Activated effector memory CD4-positive, alpha-beta T cell treated with Interleukin-2 at 50 U/mL for 16 hours (primary cell): Measurements from ENCODE around the gene PKIG.
A peak's percentile ranks its signal among the peaks of the same experiment; 100 is the strongest.
"Not testable (repeated sequence)": the region's sequence is repeated elsewhere in the genome, so short reads cannot be mapped to it uniquely, and the experiment has no call there.

ENCODE experiments used
- DNase-seq: peaks from one replicate; pipeline ENCODE4 v3.0.0-alpha.2; 2020

PKIG gene

DNA sequence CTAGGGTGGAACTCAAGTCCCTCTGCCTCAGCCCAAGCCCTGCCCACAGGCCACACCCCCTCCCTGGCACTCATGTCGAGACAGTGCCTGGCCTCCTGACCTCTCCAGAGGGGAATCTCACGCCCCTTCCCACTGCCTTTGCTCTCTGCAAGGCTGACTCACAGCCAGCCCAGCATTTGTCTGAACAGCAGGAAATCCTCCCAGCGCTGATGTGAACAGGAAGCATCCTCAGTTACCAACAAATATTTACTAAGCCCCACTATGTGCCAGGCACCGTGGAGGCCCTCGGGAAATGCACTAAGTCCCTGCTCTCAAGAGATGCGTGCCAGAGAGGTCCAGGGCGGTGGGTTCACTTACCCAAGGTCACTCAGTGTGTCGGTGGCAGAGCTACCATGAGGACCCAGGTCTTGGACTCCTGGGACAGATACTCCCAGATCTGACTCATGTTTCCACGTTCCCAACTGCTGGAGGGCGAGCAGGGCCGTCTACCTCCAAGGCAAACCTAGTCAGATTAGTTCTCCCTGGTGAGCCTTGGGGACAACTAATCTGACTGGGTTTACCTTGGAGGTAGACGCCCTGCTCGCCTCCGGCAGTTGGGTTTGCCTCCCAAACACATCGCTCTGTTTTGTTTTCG lies 61.3 kb downstream of the PKIG start:
- peak; percentile 34 for DNase-seq

DNA sequence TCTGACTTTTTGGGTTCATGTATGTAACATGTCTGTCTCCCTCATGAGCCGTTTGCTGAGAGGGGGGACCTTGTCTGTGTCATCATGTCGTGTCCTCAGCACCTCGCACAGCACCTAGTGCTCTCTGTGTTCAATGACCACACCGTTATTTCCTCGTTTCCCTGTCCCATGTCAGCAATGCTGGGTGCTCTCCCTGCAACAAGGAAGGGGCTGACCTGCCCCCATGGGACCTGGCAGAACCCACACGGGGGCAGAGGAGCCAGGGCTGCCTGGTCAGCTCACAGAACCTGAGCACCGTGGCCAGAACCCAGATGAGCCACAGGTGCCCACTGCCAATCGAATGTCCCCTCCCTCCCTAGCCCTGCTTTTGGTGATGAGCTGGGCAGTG lies 61.8 kb downstream of the PKIG start:
- DNase-seq: no peak

- DNase-seq: peak; percentile 34
These were observed 62.3 kb downstream of the PKIG start for GRCh38 chr20:44644667-44645131.

GRCh38 chr20:44646023-44646640 lies 63.8 kb downstream of the PKIG start:
- no peak for DNase-seq

- no peak for DNase-seq
These were observed 64.4 kb downstream of the PKIG start for GRCh38 chr20:44646641-44647274.

DNA sequence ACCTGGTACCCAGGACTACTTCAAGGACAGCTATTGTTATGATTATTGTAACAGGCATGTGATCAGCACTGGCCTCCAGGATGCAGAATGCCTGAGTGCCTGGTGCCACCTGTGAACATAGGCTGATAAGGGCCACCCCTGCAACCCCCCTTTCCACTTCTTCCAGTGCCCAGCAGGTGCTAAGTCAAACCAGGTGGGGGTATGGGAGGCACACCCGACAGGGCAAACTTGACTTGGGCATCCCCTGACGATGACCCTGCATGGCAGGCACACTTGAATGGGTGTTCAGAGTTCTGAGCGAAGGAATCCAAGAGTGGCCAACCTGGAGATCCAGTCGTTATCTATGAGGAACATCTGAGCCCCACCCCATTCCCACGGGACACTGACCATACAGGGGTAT lies 65.7 kb downstream of the PKIG start:
- DNase-seq: no peak

- no peak for DNase-seq
These were observed 66.2 kb downstream of the PKIG start for GRCh38 chr20:44648579-44648978.

DNA sequence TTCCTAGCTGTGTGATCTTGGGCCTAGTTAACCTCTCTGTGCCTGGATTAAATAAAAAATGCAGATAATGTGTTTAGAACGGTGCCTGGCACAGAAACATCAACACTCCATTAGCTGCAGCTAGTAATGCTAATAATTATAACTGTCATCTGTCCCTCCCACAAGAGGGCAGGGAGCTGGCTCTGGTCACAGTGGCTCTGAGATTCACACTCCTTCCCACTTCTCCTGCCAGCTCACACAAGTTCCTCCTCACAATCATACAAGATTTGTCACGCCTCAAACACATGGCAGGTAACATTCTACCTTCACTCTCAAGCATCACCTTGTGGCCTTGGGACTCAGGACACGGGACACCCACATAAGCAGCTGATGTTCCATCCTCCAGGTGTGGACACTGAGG lies 66.7 kb downstream of the PKIG start:
- no peak for DNase-seq

DNA sequence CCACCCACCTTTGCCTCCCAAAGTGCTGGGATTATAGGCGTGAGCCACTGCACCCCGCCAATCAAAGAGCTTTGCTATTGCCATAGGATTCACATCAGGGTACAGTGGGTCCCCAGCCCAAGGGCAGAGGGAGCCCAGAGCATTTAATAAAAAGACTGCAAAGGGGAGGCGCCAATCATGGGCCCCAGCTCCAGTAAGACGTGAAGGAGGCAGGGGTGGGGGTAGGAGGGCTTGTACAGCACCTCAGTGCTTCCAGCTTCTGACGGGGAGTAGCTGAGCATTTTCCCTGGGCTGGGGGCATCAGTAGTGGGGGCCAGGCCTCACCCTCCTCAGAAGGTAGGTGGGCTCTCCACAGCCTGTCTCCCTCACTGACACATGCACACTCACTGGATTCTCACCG lies 67.6 kb downstream of the PKIG start:
- DNase-seq: no peak

DNA sequence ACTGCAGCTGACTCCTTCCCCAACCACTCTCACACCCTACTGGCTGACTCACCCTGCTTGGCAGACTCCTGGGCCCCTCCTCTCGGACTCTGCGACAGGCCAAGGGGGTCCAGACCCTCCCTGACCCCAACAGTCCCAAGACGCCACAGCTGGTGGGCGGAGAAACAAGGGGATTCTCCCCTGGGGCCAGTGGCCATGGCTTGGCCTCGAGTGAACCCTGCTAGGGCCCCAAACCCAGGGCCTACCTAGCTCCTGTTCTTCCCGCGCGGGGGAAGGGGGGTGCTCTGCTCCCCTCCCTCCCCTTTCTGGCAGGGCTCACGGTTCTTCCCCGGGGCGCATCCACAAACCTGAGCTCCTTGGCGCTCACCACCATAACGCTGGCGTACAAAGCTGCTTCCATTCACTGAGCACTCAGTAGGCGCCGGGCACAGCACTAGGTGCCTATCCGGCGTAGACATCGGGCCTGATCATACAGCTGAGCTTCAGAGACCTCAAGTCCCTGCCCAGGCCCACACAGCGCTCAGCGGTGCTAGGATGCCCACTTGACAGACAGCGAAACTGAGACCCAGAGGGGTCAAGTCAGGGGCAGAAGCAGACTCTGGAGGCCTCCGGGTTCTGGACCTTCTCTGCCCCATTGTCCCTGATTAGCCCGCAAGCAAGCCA lies 68.5 kb downstream of the PKIG start:
- peak; percentile 42 for DNase-seq

DNA sequence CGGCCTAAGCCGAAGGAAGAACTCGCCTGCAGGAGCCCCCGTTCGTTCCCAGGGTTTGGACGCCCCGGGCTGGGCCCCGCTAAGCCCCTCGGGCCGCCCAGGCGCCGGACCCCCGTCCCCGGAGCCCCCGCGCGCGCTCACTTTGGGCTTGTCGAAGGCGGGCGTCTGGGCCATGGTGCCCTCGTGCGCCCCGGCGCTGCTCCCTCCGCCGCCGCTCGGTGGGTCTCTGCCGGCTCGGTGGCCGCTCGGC lies 69.0 kb downstream of the PKIG start:
- no peak for DNase-seq

- no peak for DNase-seq
These were observed 69.5 kb downstream of the PKIG start, which contains the start of gene ADA for GRCh38 chr20:44651684-44652423. Gene ADA, minus strand, starts transcription at chr20:44651699. Its CDS starts 92 bp downstream, at chr20:44651607.

GRCh38 chr20:44653546-44653945 lies 71.2 kb downstream of the PKIG start:
- DNase-seq: no peak

DNA sequence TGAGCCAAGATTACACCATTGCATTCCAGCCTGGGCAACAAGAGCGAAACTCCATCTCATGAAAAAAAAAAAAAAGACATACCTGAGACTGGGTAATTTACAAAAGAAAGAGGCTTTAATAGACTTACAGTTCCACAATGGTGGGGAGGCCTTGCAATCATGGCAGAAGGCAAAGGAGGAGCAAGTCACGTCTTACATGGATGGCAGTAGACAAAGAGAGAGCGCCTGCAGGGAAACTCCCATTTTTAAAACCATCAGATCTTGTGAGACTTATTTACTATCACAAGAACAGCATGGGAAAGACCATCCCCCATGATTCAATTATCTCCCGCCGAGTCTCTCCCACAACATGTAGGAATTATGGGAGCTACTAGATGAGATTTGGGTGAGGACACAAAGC lies 71.8 kb downstream of the PKIG start:
- DNase-seq: not testable (repeated sequence)

DNA sequence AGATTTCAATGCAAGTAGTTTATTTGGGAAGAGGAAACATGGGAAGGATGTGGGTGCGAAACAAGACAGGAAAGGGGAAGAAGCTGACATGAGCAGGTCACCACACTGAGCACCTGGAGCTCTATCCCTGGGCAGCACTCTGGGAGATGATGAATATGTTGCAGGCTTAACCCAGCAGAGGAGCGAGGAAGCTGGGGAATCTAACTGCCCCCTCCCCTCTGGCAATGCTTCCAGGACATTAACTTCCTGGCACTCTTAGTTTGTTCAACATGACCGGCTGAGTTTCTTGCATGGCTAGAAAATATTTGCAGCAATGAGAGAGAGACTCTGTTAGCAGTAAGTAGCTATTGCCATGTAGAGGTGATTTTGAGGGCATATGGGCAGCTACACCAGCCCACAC lies 74.1 kb downstream of the PKIG start:
- no peak for DNase-seq

DNA sequence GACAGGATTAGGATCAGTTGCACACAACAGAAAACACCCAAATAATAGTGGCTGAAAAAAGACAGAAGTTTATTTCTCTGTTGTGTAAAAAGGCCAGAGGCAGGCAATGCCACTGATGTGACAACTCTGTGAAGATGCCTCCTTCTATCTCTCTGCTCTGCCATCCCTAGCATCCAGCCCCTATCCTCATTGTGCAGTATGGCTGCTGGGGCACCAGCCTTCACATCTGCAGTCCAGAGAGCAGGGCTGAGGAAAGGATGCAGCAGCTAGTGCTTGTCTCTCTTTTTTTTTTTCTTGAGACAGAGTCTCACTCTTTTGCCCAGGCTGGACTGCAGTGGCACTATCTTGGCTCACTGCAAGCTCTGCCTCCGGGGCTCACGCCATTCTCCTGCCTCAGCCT lies 75.5 kb downstream of the PKIG start:
- no peak for DNase-seq

GRCh38 chr20:44658810-44659209 lies 76.4 kb downstream of the PKIG start:
- DNase-seq: no peak

DNA sequence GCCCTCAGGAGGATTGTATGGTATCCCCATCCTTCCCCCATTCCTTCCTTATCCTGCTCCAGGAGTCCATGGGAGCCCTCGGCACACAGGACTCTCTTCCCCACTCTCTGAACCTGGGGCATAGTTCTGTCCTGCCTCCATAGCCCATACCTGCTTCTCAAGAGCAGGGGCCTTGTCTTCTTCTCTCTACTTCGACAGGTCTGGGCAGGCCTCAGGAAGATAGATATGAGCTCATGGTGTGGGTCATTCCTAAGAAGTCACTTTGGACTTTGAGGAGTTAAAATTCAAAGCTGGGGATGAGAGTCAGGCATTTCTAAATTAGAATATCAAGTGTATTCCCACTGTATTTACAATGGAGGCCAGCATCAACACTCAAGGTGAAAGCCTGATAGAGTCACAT lies 77.6 kb downstream of the PKIG start:
- DNase-seq: no peak

GRCh38 chr20:44660581-44660980 lies 78.2 kb downstream of the PKIG start:
- no peak for DNase-seq

DNA sequence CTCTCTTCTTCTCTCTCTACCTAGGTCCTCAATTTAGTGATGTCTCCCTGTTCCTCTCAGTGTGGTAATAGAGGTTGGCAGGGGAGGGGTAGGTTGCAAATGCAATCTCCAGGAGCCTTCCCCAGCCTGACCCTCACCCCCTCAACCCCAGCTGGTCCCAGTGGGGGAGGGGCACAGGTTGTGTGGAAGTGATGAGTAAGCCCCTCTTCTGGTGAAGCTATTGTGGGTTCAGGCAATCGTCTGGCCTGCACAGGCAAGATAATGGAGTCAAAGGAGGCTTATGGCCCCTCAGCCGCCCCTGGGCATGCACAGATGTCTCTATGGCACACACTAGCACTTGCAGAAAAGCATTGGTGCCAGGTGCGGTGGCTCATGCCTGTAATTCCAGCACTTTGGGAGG lies 79.9 kb downstream of the PKIG start:
- no peak for DNase-seq

DNA sequence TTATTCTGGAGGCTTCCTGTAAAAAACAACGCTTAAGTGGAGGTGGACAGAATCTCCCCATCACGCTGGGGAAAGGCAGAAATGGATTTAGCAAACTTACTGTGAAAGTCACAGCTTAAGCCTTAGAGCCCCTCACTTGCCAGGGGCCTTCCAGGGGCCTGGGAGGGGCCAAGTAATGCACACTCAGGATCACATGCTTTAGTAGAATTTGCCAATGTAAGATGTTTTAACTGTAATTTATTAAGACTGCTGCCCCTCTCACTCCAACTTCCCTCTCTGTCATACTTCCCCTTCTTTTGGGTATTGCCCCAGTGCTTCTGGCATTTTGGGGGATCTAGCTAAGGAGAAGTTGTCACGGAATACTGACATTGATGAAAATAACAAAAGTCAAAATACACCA lies 81.8 kb downstream of the PKIG start:
- no peak for DNase-seq

GRCh38 chr20:44666066-44666465 lies 83.7 kb downstream of the PKIG start:
- DNase-seq: no peak
